Measurements from ENCODE around the gene GRM8.
A peak's percentile ranks its signal among the peaks of the same experiment; 100 is the strongest.

GRM8 gene

DNA sequence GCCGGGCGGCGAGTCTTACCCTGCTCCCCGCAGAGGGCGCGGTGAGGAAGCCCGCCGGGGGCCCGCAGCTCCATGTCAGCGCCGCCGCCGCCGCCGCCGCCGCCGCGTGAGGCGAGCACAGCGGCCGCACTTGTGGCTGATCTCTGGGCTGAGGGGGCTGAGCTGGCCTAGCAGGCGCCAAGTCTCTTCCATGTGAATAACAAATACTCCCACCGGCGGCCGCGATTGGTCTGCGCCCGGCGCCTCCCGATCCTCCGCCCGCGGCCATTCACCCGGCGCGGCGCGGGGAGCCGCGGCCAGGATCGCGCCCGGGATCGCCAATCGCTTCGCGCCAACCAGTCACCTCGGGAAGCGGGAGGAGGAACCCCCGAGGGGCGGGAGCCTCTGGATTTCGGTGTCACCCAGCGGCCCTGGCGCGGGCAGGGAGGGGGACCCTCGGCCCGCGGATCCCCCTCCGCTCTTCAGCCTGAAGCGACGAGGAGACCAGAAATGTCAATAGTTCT lies at the start of gene GRM8:
GRM8 (minus strand) TSS at position 164 of the 503 bp plus-strand sequence.
- H3K36me3 ChIP-seq (ENCODE audit: control insufficient read depth, insufficient read depth, low read length) = no peaks in the 10 kb centered on the region
- peaks cover 70% of the 10 kb centered on the region for H3K27me3 ChIP-seq (ENCODE audit: control insufficient read depth, insufficient read depth, low read length)
- H3K9me3 ChIP-seq (ENCODE audit: control insufficient read depth, insufficient read depth, low read length) = no peaks in the 10 kb centered on the region
- peak within 1 kb of the TSS; percentile 77 for H3K4me3 ChIP-seq (ENCODE audit: low read depth, low read length)
- peaks cover 8% of the 10 kb centered on the region; the same call in 1 of the 2 replicates for H3K4me1 ChIP-seq (ENCODE audit: control insufficient read depth, insufficient read depth, low read length)
- H3K9ac ChIP-seq (ENCODE audit: low read depth, low read length) = peak within 1 kb of the TSS; percentile 59
- peak within 1 kb of the TSS; percentile 80 for H3K27ac ChIP-seq (ENCODE audit: low read depth, low read length)

DNA sequence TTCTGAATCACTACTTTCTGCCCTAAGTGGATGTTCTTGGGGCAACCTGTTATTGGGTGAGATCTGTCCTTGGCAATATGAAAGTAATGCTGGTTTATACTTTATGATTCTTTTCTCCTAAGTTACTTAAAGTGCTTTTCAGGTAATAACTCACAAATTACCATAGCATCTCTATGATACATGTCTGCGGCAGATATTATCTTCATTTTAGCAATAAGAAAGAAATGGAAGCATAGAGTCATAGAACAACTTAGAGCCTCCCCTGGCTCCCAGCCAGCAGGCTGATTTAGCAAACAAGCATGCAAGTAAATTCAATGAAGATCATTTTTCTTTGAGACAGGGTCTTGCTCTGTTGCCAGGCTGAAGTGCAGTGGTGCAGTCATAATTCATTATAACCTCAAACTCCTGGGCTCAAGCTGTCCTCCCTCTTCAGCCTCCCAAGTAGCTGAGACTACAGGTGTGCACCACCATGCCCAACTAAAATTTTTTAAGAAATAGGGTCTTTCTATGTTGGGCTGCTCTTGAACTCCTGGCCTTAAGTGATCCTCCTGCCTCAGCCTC lies 38.1 kb upstream of the GRM8 start:
- Histone ChIP-seq H3K27me3 (ENCODE audit: control insufficient read depth, insufficient read depth, low read length) (no peaks in the 10 kb centered on the region), H3K9ac (ENCODE audit: low read depth, low read length) (no peak overlapping the region), H3K9me3 (ENCODE audit: control insufficient read depth, insufficient read depth, low read length) (no peaks in the 10 kb centered on the region), H3K4me1 (ENCODE audit: control insufficient read depth, insufficient read depth, low read length) (no peaks in the 10 kb centered on the region), H3K27ac (ENCODE audit: low read depth, low read length) (no peak overlapping the region), H3K36me3 (ENCODE audit: control insufficient read depth, insufficient read depth, low read length) (no peaks in the 10 kb centered on the region), H3K4me3 (ENCODE audit: low read depth, low read length) (no peak overlapping the region)

DNA sequence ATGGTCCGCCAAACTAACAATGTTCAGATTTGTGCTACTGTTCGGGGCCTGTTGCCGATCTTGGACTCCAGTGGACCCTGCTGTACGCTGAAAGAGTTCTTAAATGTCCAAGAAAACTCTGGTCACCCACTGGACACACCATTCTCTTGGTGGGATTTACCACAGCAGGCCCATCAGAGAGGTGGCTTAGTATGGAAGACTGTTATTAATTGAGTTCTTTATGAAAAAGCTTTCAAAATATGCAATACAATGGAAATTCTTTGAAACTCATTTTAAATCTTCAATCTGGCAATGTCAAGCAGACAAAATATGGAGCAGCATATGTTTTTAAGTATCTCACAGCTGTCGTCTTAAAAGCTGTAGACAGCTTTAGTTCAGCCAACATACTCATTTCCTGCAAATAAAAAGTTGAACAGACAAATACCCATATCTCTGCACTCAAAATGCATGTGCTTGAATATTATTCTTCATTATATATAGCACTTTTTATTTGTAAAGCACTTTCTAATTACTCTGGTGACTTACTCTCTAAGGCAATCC lies 37.4 kb upstream of the GRM8 start:
- H3K4me3 ChIP-seq (ENCODE audit: low read depth, low read length) = no peak overlapping the region
- H3K27ac ChIP-seq (ENCODE audit: low read depth, low read length) = no peak overlapping the region
- no peaks in the 10 kb centered on the region for H3K4me1 ChIP-seq (ENCODE audit: control insufficient read depth, insufficient read depth, low read length)
- no peak overlapping the region for H3K9ac ChIP-seq (ENCODE audit: low read depth, low read length)
- no peaks in the 10 kb centered on the region for H3K36me3 ChIP-seq (ENCODE audit: control insufficient read depth, insufficient read depth, low read length)
- H3K27me3 ChIP-seq (ENCODE audit: control insufficient read depth, insufficient read depth, low read length) = no peaks in the 10 kb centered on the region
- H3K9me3 ChIP-seq (ENCODE audit: control insufficient read depth, insufficient read depth, low read length) = no peaks in the 10 kb centered on the region

DNA sequence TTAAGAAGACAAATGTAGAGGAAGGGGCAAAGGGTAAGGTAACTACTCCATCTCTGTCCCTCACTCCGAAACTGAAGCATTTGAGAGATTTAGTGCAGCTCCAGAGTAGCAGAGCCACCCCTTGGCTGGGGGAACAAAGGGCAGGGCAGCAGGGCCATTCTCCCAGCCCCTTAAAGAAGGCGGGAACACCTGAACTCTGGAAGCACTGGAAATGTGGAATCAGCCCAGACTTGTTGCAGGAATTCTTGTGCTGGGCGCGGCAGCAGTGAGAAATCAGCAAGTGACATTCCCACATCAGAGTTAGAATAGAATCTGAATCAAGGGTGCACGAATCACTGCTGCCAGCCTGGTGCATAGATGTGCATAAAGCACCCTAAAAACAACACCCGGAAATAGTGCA lies 34.4 kb upstream of the GRM8 start:
- Histone ChIP-seq H3K27ac (ENCODE audit: low read depth, low read length) (no peak overlapping the region), H3K9me3 (ENCODE audit: control insufficient read depth, insufficient read depth, low read length) (no peaks in the 10 kb centered on the region), H3K4me3 (ENCODE audit: low read depth, low read length) (no peak overlapping the region), H3K27me3 (ENCODE audit: control insufficient read depth, insufficient read depth, low read length) (no peaks in the 10 kb centered on the region), H3K9ac (ENCODE audit: low read depth, low read length) (no peak overlapping the region), H3K36me3 (ENCODE audit: control insufficient read depth, insufficient read depth, low read length) (no peaks in the 10 kb centered on the region), H3K4me1 (ENCODE audit: control insufficient read depth, insufficient read depth, low read length) (no peaks in the 10 kb centered on the region)

DNA sequence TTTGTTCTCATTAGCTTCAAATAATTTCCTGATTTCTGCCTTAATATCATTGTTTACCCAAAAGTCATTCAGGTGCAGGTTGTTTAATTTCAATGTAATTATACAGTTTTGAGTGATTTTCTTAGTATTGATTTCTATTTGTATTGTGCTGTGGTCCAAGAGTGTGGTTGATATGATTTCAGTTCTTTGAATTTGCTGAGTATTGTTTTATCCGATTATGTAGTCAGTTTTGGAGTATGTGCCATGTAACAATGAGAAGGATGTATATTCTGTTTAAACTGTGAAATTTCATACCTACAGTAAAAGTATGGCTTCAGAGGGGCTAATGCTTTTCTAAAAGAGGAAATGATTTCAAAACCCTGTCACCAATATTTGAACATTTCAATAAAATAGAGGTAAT lies 17.4 kb upstream of the GRM8 start:
- Histone ChIP-seq H3K9me3 (ENCODE audit: control insufficient read depth, insufficient read depth, low read length) (no peaks in the 10 kb centered on the region), H3K4me1 (ENCODE audit: control insufficient read depth, insufficient read depth, low read length) (no peaks in the 10 kb centered on the region), H3K9ac (ENCODE audit: low read depth, low read length) (no peak overlapping the region), H3K36me3 (ENCODE audit: control insufficient read depth, insufficient read depth, low read length) (no peaks in the 10 kb centered on the region), H3K4me3 (ENCODE audit: low read depth, low read length) (no peak overlapping the region), H3K27me3 (ENCODE audit: control insufficient read depth, insufficient read depth, low read length) (no peaks in the 10 kb centered on the region), H3K27ac (ENCODE audit: low read depth, low read length) (no peak overlapping the region)

DNA sequence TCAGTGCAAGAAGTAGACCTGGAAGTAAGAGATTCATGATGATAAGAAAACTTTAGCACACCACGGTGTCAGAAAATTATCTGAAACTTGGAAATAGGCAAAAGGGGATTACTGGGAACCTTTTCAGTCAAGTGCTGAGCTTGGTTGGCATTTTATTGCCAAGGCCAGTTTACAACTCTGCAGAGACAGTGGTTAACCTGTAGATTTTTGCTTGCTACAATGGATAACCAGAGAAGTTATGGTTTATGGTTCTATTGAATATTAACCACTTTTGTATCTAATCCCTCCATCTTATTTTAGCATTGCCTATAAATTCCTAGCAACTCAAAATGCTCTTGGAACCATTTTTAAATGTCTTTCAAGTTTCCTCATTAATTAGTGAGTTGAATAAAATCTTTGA lies 13.3 kb upstream of the GRM8 start:
- no peaks in the 10 kb centered on the region for H3K4me1 ChIP-seq (ENCODE audit: control insufficient read depth, insufficient read depth, low read length)
- H3K9ac ChIP-seq (ENCODE audit: low read depth, low read length) = no peak overlapping the region
- H3K9me3 ChIP-seq (ENCODE audit: control insufficient read depth, insufficient read depth, low read length) = no peaks in the 10 kb centered on the region
- H3K27ac ChIP-seq (ENCODE audit: low read depth, low read length) = no peak overlapping the region
- H3K4me3 ChIP-seq (ENCODE audit: low read depth, low read length) = no peak overlapping the region
- no peaks in the 10 kb centered on the region for H3K27me3 ChIP-seq (ENCODE audit: control insufficient read depth, insufficient read depth, low read length)
- no peaks in the 10 kb centered on the region for H3K36me3 ChIP-seq (ENCODE audit: control insufficient read depth, insufficient read depth, low read length)

DNA sequence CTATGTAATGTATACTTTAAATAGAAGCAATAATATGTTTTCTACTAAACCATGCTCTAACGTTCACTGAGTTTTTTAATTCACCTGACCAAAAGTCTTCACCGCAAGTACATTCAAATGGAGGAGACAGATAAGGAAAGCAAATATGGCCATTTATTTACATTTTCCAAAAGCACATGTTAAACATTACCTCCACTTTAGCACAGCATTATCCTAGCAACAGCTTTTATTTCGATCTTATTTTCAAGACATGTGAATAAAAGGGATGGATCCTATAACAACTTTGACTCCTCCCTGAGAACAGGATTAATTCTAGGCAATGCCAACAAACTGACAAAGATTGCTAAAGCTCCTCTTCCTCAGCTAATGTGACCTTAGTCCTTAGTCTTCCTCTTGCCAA lies 11.5 kb upstream of the GRM8 start:
- Histone ChIP-seq H3K27ac (ENCODE audit: low read depth, low read length) (no peak overlapping the region), H3K4me3 (ENCODE audit: low read depth, low read length) (no peak overlapping the region), H3K9ac (ENCODE audit: low read depth, low read length) (no peak overlapping the region), H3K27me3 (ENCODE audit: control insufficient read depth, insufficient read depth, low read length) (no peaks in the 10 kb centered on the region), H3K9me3 (ENCODE audit: control insufficient read depth, insufficient read depth, low read length) (no peaks in the 10 kb centered on the region), H3K36me3 (ENCODE audit: control insufficient read depth, insufficient read depth, low read length) (no peaks in the 10 kb centered on the region), H3K4me1 (ENCODE audit: control insufficient read depth, insufficient read depth, low read length) (no peaks in the 10 kb centered on the region)

DNA sequence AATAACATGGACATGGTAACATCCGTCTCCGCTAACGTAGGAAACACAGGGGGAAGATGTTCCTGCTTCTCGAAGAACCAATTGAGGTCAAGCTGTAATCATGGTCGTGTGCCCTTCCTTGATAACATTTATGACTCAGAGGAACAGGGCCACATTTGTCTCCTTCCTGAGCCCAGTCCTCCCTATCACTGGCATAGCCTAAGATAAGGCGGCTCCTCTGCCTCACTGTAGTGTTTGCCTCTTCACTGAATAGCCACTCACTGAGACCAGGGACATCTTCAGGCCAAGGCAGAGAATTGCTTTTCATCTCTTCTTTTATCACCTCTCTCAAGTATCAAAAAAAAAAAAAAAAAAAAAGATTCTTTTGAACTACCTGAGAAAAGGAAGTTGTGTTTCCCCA lies 5.4 kb upstream of the GRM8 start:
- Histone ChIP-seq H3K4me3 (ENCODE audit: low read depth, low read length) (no peak overlapping the region), H3K9me3 (ENCODE audit: control insufficient read depth, insufficient read depth, low read length) (no peaks in the 10 kb centered on the region), H3K4me1 (ENCODE audit: control insufficient read depth, insufficient read depth, low read length) (peaks cover 5% of the 10 kb centered on the region; the same call in 1 of the 2 replicates), H3K27ac (ENCODE audit: low read depth, low read length) (no peak overlapping the region), H3K36me3 (ENCODE audit: control insufficient read depth, insufficient read depth, low read length) (no peaks in the 10 kb centered on the region), H3K27me3 (ENCODE audit: control insufficient read depth, insufficient read depth, low read length) (peaks cover 22% of the 10 kb centered on the region), H3K9ac (ENCODE audit: low read depth, low read length) (no peak overlapping the region)

DNA sequence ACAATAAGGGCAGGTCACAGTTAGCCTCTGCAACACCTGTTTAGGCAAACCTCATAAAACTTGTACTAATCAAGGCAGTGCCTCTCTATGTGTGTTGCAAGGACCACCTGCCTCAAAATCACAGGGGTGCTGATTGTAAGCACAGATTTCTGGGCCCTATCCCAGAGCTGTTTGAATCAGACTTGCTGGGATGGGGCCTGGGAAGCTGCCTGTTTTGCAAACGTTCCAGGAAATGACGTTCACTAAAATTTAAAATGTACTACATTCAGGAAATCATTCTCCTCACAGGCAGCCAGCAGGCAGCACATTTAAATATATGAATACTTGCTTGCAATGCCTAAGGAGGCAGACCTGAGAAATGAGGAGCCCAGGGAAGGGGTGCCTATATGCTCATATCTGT lies 4.3 kb upstream of the GRM8 start:
- Histone ChIP-seq H3K36me3 (ENCODE audit: control insufficient read depth, insufficient read depth, low read length) (no peaks in the 10 kb centered on the region), H3K27me3 (ENCODE audit: control insufficient read depth, insufficient read depth, low read length) (peaks cover 28% of the 10 kb centered on the region), H3K27ac (ENCODE audit: low read depth, low read length) (no peak overlapping the region), H3K4me3 (ENCODE audit: low read depth, low read length) (no peak overlapping the region), H3K4me1 (ENCODE audit: control insufficient read depth, insufficient read depth, low read length) (peaks cover 5% of the 10 kb centered on the region; the same call in 1 of the 2 replicates), H3K9ac (ENCODE audit: low read depth, low read length) (no peak overlapping the region), H3K9me3 (ENCODE audit: control insufficient read depth, insufficient read depth, low read length) (no peaks in the 10 kb centered on the region)

DNA sequence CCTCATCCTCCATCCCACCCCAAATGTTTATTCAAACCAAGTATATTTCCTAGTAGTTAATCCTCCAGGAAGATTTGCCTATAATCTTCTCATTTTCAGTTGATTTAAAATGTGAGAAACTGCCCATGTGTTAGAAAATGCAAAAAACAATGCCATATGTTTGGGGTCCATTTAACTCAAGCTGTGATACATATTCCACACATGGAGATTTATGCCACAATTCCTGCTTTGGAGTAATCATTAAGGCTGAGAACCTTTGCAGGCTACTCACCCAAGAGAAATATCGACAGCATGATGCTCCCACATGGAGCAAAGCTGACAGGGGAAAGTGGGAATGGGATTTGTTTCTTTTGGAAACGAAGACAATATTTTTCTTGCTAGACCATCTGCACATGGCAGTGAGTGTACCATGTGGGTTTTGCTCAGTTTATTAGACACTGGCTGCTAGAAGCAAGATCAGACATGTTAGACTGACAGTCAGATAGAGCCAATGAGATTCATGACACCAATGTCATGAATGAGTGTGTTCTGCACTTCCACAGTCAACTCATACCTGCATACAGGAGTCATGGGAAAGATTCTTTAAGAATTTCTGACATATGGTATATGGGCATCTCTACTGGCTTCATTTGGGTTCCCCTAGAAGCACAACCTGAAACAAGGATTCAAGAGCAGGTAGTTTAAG lies 3.4 kb upstream of the GRM8 start:
- peaks cover 5% of the 10 kb centered on the region; the same call in 1 of the 2 replicates for H3K4me1 ChIP-seq (ENCODE audit: control insufficient read depth, insufficient read depth, low read length)
- no peaks in the 10 kb centered on the region for H3K9me3 ChIP-seq (ENCODE audit: control insufficient read depth, insufficient read depth, low read length)
- H3K27ac ChIP-seq (ENCODE audit: low read depth, low read length) = no peak overlapping the region
- no peaks in the 10 kb centered on the region for H3K36me3 ChIP-seq (ENCODE audit: control insufficient read depth, insufficient read depth, low read length)
- no peak overlapping the region for H3K9ac ChIP-seq (ENCODE audit: low read depth, low read length)
- H3K27me3 ChIP-seq (ENCODE audit: control insufficient read depth, insufficient read depth, low read length) = peaks cover 37% of the 10 kb centered on the region
- H3K4me3 ChIP-seq (ENCODE audit: low read depth, low read length) = no peak overlapping the region

DNA sequence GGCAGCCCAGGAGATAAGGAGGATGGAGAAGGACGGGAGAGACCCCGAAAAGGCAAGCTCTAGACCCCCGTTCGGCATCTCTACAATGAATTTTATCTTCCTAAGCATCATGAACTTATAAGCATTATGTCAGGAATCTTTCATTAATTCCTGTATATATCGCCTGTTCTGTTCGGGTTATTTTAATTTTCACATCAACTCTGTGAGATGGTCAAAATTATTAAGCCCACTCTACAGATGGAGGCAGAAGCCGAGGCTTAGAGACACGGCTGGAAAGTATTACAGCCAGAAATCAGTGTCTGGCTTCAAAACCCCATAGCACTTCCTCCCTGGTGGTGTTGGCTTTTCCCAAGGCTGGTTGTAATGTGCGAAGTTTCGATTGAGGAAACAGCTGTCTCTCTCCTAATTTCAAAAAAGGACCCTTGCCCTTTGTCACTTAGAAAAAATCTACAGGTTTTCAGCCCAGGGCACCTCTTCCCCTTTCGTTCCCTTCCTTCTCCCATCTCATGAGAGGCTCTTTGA lies 1.5 kb upstream of the GRM8 start:
- H3K9ac ChIP-seq (ENCODE audit: low read depth, low read length) = no peak overlapping the region
- H3K9me3 ChIP-seq (ENCODE audit: control insufficient read depth, insufficient read depth, low read length) = no peaks in the 10 kb centered on the region
- H3K4me3 ChIP-seq (ENCODE audit: low read depth, low read length) = peak overlapping the region; percentile 77
- H3K4me1 ChIP-seq (ENCODE audit: control insufficient read depth, insufficient read depth, low read length) = peaks cover 8% of the 10 kb centered on the region; the same call in 1 of the 2 replicates
- peaks cover 56% of the 10 kb centered on the region for H3K27me3 ChIP-seq (ENCODE audit: control insufficient read depth, insufficient read depth, low read length)
- no peak overlapping the region for H3K27ac ChIP-seq (ENCODE audit: low read depth, low read length)
- no peaks in the 10 kb centered on the region for H3K36me3 ChIP-seq (ENCODE audit: control insufficient read depth, insufficient read depth, low read length)

Measured in HUES48 (cell line).